Nephron (organoid): Measurements from ENCODE around the gene MUC20.

Experiments used
- H3K27ac Mint-ChIP-seq, 3 experiments: 2 replicates each; pipeline ENCODE4 v1.8.0; 2020; ENCODE audit warnings: mixed read lengths in 3 of 3, mild to moderate bottlenecking in 2 of 3, moderate library complexity in 1 of 3
- H3K27me3 Mint-ChIP-seq: 2 replicates; pipeline ENCODE4 v1.8.0; 2021; ENCODE audit warnings: low read depth, mild to moderate bottlenecking, moderate library complexity, mixed read lengths
- H3K36me3 Mint-ChIP-seq: 2 replicates; pipeline ENCODE4 v1.8.0; 2020; ENCODE audit warnings: low read depth, mixed read lengths
- H3K4me1 Mint-ChIP-seq: 2 replicates; pipeline ENCODE4 v1.8.0; 2020; ENCODE audit warnings: mixed read lengths
- H3K4me3 Mint-ChIP-seq, 3 experiments: 2 replicates each; pipeline ENCODE4 v1.8.0; 2020; ENCODE audit warnings: mild to moderate bottlenecking in 3 of 3, mixed read lengths in 3 of 3, moderate library complexity in 2 of 3
- H3K9me3 Mint-ChIP-seq: 2 replicates; pipeline ENCODE4 v1.8.0; 2020; ENCODE audit warnings: mixed read lengths
- TF ChIP-seq, protein P1 (sequence below), 3 experiments: fragments of 200-600 bp; sonication (generic); IDR thresholded peaks; one replicate each; pipeline ENCODE4 v1.5.0; 2021; ENCODE audit warnings: antibody characterized with exemption in 3 of 3; ENCODE audit not compliant: unreplicated experiment in 3 of 3

MUC20 gene

DNA sequence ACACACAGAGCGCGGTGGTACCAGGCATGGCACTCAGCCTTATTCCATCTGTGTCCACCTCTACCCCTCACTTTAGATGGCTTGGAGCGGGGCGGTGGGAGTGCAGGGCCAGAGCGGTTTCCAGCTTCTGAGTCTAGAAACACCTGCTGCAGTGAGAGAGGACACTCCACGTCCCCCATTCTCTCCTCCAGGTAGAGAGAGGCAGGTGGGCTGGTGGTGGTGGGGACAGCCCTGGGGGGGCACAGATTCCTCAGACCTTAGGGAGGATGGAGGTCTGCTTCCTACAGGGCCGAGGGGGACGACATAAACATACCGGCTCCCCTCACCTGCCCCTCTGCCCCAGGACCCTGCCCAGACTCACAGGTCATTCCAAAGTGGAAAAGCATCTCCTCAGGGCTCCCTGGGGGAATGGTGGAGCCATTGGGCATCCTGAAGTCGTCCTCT, 40.4 kb downstream of the MUC20 start:
- Mint-ChIP-seq H3K27ac (no peak overlapping the region), H3K4me3 (no peak overlapping the region), H3K9me3 (peaks cover 3% of the 10 kb centered on the region), H3K27me3 (peaks cover 25% of the 10 kb centered on the region), H3K36me3 (no peaks in the 10 kb centered on the region), H3K4me1 (peaks cover 28% of the 10 kb centered on the region)
- TF ChIP-seq, protein P1, sequence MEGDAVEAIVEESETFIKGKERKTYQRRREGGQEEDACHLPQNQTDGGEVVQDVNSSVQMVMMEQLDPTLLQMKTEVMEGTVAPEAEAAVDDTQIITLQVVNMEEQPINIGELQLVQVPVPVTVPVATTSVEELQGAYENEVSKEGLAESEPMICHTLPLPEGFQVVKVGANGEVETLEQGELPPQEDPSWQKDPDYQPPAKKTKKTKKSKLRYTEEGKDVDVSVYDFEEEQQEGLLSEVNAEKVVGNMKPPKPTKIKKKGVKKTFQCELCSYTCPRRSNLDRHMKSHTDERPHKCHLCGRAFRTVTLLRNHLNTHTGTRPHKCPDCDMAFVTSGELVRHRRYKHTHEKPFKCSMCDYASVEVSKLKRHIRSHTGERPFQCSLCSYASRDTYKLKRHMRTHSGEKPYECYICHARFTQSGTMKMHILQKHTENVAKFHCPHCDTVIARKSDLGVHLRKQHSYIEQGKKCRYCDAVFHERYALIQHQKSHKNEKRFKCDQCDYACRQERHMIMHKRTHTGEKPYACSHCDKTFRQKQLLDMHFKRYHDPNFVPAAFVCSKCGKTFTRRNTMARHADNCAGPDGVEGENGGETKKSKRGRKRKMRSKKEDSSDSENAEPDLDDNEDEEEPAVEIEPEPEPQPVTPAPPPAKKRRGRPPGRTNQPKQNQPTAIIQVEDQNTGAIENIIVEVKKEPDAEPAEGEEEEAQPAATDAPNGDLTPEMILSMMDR (IDR thresholded peaks at IDR 0.05; ENCODE audit: unreplicated experiment in 3 of 3), result no peak

- H3K4me3 Mint-ChIP-seq, result no peak overlapping the region
- TF ChIP-seq, protein P1 (IDR thresholded peaks at IDR 0.05; ENCODE audit: unreplicated experiment in 3 of 3), result no peak
- H3K9me3 Mint-ChIP-seq, result peaks cover 3% of the 10 kb centered on the region
- H3K4me1 Mint-ChIP-seq, result peaks cover 28% of the 10 kb centered on the region
- no peaks in the 10 kb centered on the region for H3K36me3 Mint-ChIP-seq
- no peak overlapping the region for H3K27ac Mint-ChIP-seq
- peaks cover 21% of the 10 kb centered on the region for H3K27me3 Mint-ChIP-seq
Observed at GRCh38 chr3:195761567-195762248, 40.9 kb downstream of the MUC20 start.

GRCh38 chr3:195762249-195762585, 41.4 kb downstream of the MUC20 start:
- Mint-ChIP-seq H3K4me3 (no peak overlapping the region), H3K9me3 (peaks cover 3% of the 10 kb centered on the region), H3K36me3 (no peaks in the 10 kb centered on the region), H3K4me1 (peaks cover 28% of the 10 kb centered on the region), H3K27ac (no peak overlapping the region), H3K27me3 (peaks cover 21% of the 10 kb centered on the region)
- TF ChIP-seq, protein P1 (IDR thresholded peaks at IDR 0.05; ENCODE audit: unreplicated experiment in 3 of 3), result no peak

DNA sequence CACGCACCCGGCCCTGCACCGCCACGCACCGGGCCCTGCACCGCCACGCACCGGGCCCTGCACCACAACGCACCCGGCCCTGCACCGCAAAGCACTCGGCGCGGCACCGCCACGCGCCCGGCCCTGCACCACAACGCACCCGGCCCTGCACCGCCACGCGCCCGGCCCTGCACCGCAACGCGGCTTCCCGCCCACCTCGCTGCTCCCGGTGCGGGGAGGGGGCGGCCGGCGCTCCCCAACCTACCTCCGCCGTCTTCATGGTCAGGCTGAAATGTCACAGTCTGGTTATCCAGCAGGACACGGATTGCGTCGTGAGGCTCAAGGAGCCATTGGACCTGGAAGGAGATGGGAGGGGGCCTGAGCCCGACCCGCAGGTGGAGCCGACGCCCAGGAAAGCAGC, 41.8 kb downstream of the MUC20 start:
- H3K4me3 Mint-ChIP-seq, result no peak overlapping the region
- no peak overlapping the region for H3K27ac Mint-ChIP-seq
- TF ChIP-seq, protein P1 (IDR thresholded peaks at IDR 0.05; ENCODE audit: unreplicated experiment in 3 of 3), result no peak
- H3K36me3 Mint-ChIP-seq, result no peaks in the 10 kb centered on the region
- peaks cover 3% of the 10 kb centered on the region for H3K9me3 Mint-ChIP-seq
- H3K27me3 Mint-ChIP-seq, result peaks cover 21% of the 10 kb centered on the region
- peaks cover 27% of the 10 kb centered on the region for H3K4me1 Mint-ChIP-seq

DNA sequence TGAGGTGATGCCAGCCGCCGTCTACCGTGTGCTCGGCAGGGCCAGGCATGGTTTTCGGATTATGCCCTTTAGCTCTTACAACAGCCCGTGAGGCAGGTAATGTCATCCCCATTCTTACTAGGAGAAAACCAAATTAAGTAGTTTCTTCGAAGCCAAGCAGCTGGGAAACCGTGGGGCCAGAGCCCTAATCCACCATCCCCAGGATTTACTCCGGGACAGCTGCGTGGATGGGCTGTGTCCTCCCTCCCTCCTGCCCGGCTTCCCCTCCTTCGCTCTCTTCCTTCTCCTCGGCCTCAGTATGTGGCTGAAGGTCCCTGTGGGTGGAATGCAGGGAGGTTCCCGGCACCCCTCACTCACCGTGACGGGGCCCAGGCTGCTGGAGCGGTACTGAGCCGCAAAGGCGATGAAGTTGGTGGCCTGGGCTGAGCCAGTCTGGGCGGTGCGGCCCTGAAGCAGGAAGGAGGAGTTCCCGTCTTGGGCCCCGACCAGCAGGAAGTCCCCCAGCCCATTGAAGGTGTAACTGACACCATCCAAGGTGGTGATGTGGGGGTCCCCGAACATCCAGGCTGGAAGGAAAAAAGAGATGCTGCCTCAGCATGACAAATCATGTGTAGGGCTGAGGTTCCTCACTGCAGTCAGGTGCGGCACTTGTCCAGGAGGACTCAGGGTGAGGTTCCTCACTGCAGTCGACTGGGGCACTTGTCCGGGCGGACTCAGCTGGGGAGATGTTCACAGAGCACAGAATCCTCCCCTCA, 42.5 kb downstream of the MUC20 start:
- no peaks in the 10 kb centered on the region for H3K36me3 Mint-ChIP-seq
- H3K27ac Mint-ChIP-seq, result no peak overlapping the region

More for the DNA sequence above, 42.5 kb downstream of the MUC20 start:
- Mint-ChIP-seq H3K4me3 (no peak overlapping the region), H3K27me3 (peaks cover 21% of the 10 kb centered on the region), H3K9me3 (peaks cover 3% of the 10 kb centered on the region), H3K4me1 (peaks cover 23% of the 10 kb centered on the region)
- TF ChIP-seq, protein P1 (IDR thresholded peaks at IDR 0.05; ENCODE audit: unreplicated experiment in 3 of 3), result no peak
